GM12875 (cell line): ENCODE data around the gene CRLF1.

Source experiments
- H3K4me3 ChIP-seq: one replicate; pipeline ENCODE4 v1.5.1; 2011; ENCODE audit warnings: low read depth, low read length, control low read depth
- CTCF ChIP-seq: IDR thresholded peaks from 2 replicates; pipeline ENCODE4 v1.5.1; 2011; ENCODE audit warnings: low read depth, mild to moderate bottlenecking, control low read depth, inconsistent platforms, low read length, moderate library complexity, borderline replicate concordance; ENCODE audit not compliant: insufficient read depth

Gene CRLF1

GRCh38 chr19:18646535-18647370, 40.2 kb upstream of the CRLF1 start:
- no peak for TF ChIP-seq CTCF
- H3K4me3 ChIP-seq, result no peak overlapping the region

- H3K4me3 ChIP-seq, result no peak overlapping the region
- TF ChIP-seq CTCF, result no peak
Observed at GRCh38 chr19:18645035-18645511, 38.5 kb upstream of the CRLF1 start.

DNA sequence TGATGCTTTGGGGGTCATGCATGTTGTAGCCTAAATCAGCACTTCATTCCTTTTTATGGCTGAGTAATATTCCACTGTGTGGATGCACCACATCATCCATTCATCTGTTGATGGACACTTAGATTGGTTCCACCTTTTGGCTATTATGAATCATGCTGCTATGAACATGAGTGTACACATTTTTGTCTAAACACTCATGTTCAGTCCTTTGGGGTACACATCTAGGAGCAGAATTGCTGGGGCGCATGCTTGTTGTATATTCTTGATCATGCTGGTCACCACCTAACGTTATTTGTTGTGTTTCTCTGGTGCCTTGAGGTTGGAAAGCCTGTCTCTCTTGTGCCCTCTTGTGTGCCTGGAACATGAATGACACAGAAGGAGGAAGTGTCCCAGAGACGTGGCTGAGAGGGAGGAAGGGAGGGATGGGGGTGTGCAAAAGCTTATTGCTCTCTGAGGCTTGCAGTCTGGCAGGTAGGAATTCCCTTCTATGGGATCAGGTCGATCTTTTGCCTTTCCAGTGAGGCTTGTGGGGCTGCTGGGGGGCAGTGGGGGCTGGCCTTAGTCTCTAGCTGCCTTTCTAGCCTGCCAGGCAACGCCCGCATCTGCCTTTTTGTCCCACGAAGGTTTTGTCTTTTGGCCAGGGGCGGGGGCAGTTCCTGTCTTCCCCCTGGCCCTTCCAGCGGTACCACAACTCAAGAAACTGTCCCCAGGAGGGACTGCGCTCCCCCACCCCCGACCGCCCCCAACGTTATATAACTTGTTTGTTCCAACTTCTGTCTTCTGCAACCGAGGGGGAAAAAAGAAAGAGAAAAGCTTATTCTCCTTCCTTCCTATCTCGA, 37.8 kb upstream of the CRLF1 start:
- TF ChIP-seq CTCF, result no peak
- H3K4me3 ChIP-seq, result no peak overlapping the region

DNA sequence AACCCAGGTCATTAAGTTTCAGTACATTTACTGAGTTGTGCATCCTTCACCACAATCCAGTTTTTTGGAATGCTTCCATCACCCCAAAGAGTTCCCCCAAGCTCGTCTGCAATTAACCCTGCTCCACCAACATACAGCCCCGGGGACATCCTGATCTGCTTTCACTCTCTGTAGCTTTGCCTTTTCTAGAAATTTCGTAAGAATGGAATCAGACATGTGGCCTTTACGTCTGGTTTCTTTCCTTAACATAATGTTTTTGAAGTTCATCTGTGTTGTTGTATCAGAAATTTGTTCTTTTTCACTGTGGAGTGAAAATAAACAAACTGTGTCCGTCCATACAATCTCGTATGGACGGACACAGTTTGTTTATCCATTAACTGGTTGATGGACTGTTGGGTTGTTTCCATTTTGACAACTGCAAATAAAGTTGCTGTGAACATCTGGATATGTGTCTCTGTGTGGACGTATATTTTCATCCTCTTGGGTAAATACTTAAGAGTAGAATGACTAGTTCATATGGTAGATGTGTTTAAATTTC, 33.2 kb upstream of the CRLF1 start:
- no peak for TF ChIP-seq CTCF
- H3K4me3 ChIP-seq, result no peak overlapping the region

GRCh38 chr19:18637673-18638630, 31.4 kb upstream of the CRLF1 start:
- no peak for TF ChIP-seq CTCF
- peak overlapping the region; percentile 92 for H3K4me3 ChIP-seq

- TF ChIP-seq CTCF, result no peak
- H3K4me3 ChIP-seq, result peak within 1 kb of the TSS; percentile 92
Observed at GRCh38 chr19:18636969-18637629, 30.5 kb upstream of the CRLF1 start, which contains the start of gene KLHL26. KLHL26 (plus strand) TSS chr19:18637028; CDS start chr19:18637055, 27 bp downstream.
